Skin of body (tissue), 2 donors: ENCODE results near the gene TNS1. TPM values are rescaled to one million over a fixed set of nuclear protein-coding genes. Genes with fewer than 3 reads are reported as not detected.

Experiments
- DNase-seq: peaks from one replicate; lab custom pipeline; 2025; lab: John Stamatoyannopoulos, UW
- total RNA-seq: library from RNA; depleted of rRNA; stranded (reverse); fragments of >200 nt; gene quantifications from one replicate; pipeline ENCODE4 v1.2.3, GENCODE V29; 2014

The TNS1 gene
- total RNA-seq, 1 donor from 2014 or later: 92.3 TPM

GRCh38 chr2:217980591-217980990 lies 22.2 kb downstream of the TNS1 start:
- DNase-seq: no peak

- DNase-seq: no peak
Measured at GRCh38 chr2:217980036-217980435, 22.8 kb downstream of the TNS1 start.

GRCh38 chr2:217979151-217979811 lies 23.5 kb downstream of the TNS1 start:
- no peak for DNase-seq

GRCh38 chr2:217978536-217979150 lies 24.2 kb downstream of the TNS1 start:
- DNase-seq: no peak

- no peak for DNase-seq
Measured at GRCh38 chr2:217977840-217978535, 24.8 kb downstream of the TNS1 start.

- DNase-seq: no peak
Measured at GRCh38 chr2:217976301-217976700, 26.5 kb downstream of the TNS1 start.

- no peak for DNase-seq
Measured at GRCh38 chr2:217975626-217976025, 27.2 kb downstream of the TNS1 start.

GRCh38 chr2:217974389-217975005 lies 28.3 kb downstream of the TNS1 start:
- DNase-seq: no peak

- DNase-seq: no peak
Measured at GRCh38 chr2:217973008-217973787, 29.6 kb downstream of the TNS1 start.

GRCh38 chr2:217972490-217972889 lies 30.3 kb downstream of the TNS1 start:
- DNase-seq: no peak

- no peak for DNase-seq
Measured at GRCh38 chr2:217972037-217972436, 30.8 kb downstream of the TNS1 start.

- DNase-seq: no peak
Measured at GRCh38 chr2:217971166-217971565, 31.6 kb downstream of the TNS1 start.

GRCh38 chr2:217970206-217970605 lies 32.6 kb downstream of the TNS1 start:
- DNase-seq: no peak

- DNase-seq: no peak
Measured at GRCh38 chr2:217969588-217969987, 33.2 kb downstream of the TNS1 start.

GRCh38 chr2:217968023-217968422 lies 34.8 kb downstream of the TNS1 start:
- DNase-seq: no peak

GRCh38 chr2:217966423-217967070 lies 36.2 kb downstream of the TNS1 start:
- no peak for DNase-seq

- no peak for DNase-seq
Measured at GRCh38 chr2:217964275-217965161, 38.3 kb downstream of the TNS1 start.

GRCh38 chr2:217960351-217960750 lies 42.4 kb downstream of the TNS1 start:
- no peak for DNase-seq

GRCh38 chr2:217959723-217960122 lies 43.1 kb downstream of the TNS1 start:
- no peak for DNase-seq

GRCh38 chr2:217958884-217959225 lies 43.9 kb downstream of the TNS1 start:
- DNase-seq: no peak
